Stimulated activated CD4-positive, alpha-beta T cell treated with anti-CD3 and anti-CD28 coated beads, Interleukin-15, amount 100 ng/mL, for 24 hours (primary cell): ENCODE data around the gene ADGRG1.

Experiments used
- DNase-seq: peaks from one replicate; pipeline ENCODE4 v3.0.0-alpha.2; 2020

The ADGRG1 gene

DNA sequence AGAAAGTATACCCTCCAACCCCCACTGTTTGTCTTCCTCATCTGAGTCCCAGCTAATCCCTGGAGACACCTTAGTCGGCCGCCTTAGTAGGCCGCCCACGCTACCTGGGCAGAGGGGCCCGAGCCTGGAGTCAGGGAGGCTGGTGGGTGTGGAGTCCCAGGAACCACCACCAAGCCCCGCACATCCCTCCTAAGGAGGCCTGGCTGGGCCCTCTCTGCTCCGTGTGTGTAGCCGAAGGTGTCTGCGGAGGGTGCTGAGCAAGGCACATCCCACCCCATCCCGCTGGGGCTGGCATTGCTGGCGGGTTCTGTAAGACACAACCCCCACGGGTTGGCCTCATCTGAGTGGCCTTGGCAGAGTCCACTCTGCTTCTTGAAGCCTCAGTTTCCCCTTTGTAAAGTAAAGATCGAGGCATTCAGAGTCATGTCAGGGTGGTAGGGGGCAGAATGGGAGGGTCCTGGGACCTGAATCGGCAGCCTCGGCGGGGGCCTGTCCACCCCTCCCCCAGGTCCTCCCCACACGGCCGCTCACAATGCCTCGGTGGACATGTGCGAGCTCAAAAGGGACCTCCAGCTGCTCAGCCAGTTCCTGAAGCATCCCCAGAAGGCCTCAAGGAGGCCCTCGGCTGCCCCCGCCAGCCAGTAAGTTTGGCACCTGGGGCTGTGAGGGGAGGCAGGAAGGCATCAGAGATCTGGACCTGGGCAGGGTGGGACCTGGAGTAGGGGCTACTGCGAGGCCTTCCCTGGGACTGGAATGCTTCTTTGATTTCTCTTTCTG is 24.5 kb downstream of the ADGRG1 start:
- no peak for DNase-seq

DNA sequence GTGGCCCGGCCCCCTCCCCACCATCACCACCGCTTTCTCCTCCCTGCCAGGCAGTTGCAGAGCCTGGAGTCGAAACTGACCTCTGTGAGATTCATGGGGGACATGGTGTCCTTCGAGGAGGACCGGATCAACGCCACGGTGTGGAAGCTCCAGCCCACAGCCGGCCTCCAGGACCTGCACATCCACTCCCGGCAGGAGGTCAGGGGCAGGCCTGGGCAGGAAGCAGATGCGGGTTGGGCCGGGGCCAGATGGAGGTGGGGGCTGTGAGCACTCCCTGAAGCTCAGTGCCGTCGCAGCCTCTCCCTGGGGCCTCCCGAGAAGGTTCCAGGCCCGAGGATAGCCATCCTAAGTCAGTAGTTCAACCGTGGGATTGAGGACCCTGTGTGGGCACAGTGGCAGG is 25.5 kb downstream of the ADGRG1 start:
- no peak for DNase-seq

DNA sequence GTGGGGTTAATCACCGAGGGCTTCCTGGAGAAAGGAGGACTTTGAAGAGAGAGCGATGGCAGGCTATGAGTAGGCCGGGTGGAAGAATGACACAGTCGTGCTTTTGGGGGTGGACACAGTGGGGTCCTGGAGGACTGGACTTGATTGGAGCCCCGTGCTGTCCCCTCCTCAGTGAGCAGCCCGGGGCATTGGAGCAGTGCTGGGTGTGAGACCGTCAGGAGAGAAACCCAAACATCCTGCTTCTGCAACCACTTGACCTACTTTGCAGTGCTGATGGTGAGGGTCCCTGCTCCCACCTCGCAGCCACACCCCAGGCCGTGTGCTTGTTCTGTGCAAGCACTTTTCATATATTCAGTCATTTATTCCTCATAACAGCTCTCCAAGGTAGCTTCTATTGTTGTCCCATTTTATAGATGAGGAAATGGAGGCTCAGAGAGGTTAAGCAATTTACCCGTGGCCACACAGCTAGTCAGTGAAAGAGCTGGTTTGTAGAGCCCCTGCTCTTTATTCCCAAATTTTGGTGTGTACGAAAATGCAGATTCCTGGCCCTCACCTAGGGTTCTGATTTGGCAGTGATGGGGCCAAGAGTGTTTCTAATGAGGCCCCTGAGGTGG is 28.0 kb downstream of the ADGRG1 start:
- no peak for DNase-seq

DNA sequence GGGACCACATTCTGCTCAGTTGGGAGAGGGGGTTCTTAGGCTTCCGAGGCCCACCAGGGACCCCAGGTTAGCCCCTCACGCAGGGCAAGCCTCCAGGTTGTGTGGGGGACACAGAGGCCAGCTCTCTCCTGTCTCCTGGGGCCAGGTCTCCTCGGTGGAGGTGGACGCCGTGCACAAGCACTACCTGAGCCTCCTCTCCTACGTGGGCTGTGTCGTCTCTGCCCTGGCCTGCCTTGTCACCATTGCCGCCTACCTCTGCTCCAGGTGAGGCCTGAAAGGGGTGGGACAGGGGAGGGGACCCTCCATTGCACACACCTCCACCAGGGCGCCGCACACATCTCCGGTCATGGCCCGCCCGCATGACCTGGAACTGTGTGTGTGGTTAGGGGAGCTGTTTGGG is 28.8 kb downstream of the ADGRG1 start:
- DNase-seq: no peak

DNA sequence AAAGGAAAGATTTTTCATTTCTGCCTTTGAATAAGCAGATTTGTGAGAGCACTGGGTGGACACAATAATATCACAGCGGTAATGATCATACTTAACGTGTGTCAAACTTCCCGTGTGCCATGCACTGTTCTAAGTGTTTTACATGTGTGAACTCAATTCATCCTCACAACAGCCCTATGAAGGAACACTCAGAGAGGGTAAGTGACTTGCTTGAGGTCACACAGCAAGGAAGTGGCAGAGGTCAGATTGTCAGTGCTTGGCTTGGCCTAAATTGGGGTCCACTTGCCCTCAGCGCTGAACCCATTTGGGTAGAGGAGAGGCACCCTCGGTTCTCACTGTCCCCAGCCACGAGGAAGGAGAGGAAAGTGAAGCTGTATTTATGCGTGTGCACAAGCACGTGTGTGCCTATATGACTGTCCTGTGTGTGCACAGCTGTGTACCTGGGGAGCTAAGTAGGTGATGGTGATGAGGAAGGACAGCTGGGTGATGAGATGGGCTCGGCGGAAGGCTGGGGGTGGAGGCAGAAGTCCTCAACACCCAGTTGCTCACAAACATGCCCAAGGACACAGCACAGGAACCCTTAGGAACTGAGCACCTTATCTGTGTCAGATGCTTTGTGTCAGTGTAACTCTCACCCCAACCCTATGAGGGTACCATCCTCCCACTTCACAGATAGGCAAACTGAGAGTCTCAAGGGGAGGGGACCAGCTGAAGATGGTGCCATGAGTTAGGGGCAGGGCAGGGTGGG is 29.9 kb downstream of the ADGRG1 start:
- no peak for DNase-seq

DNA sequence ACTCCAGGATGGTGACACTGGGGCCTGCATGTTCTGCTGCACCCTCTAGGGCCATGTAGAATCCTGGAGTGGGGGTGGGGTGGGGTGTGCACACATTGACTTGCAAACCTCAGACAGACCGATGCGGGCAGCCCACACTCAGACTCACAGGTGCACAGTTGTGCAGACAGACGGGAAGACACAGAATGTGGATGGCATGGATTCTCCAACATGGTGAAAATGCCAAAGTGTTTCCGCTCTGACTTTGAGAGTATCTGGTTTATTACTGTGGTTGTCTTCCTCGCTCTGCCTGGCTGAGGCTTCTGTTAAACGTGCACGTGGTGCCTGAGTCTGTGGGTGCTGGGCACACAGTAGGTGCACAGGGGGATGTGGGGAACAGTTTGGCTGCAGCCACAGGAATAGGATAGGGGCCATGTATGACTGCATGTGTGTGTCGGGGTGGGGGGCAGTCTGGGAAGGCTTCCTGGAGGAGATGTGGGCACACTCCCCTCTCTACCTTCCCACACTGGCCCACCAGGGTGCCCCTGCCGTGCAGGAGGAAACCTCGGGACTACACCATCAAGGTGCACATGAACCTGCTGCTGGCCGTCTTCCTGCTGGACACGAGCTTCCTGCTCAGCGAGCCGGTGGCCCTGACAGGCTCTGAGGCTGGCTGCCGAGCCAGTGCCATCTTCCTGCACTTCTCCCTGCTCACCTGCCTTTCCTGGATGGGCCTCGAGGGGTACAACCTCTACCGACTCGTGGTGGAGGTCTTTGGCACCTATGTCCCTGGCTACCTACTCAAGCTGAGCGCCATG is 30.6 kb downstream of the ADGRG1 start:
- no peak for DNase-seq

DNA sequence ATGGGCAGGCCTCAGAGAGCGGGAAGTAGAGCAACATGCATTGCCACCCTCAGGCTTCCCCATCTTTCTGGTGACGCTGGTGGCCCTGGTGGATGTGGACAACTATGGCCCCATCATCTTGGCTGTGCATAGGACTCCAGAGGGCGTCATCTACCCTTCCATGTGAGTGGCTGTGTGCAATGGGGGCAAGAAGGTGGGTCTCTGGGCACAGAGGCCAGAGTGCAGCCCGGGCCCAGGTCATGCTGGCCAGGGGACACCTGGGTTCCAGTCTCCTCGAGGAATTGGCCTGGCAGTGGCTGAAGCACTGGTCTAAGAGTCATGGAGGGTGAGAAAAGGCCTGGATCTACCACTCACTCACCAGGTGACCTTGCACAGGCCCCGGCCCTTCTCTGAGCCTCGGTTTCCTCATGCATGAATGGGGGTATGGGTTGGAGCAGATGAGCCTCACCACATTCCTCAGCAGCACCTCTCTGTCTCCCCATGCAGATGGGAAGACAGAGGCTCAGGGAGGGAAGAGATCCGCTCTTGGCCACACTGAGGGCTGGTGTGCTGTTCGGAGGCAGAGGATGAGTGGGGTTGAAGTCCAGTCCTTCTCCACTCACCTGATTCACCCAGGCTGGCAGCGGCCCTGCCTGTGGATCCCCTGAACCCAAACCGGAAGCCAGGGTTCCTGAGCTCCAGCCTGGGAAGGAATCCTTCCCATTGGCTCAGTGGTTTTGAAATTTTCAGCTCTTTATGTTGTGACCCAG is 32.5 kb downstream of the ADGRG1 start:
- no peak for DNase-seq

DNA sequence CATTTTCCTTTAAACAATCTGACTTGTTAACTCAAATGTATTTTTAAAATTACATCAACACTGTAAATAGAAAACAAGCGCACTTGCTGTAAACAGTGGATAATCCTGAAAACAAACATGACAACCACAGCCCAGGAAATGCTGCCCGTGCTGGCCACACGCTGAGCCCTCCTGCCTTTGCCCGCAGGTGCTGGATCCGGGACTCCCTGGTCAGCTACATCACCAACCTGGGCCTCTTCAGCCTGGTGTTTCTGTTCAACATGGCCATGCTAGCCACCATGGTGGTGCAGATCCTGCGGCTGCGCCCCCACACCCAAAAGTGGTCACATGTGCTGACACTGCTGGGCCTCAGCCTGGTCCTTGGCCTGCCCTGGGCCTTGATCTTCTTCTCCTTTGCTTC is 33.1 kb downstream of the ADGRG1 start:
- no peak for DNase-seq

DNA sequence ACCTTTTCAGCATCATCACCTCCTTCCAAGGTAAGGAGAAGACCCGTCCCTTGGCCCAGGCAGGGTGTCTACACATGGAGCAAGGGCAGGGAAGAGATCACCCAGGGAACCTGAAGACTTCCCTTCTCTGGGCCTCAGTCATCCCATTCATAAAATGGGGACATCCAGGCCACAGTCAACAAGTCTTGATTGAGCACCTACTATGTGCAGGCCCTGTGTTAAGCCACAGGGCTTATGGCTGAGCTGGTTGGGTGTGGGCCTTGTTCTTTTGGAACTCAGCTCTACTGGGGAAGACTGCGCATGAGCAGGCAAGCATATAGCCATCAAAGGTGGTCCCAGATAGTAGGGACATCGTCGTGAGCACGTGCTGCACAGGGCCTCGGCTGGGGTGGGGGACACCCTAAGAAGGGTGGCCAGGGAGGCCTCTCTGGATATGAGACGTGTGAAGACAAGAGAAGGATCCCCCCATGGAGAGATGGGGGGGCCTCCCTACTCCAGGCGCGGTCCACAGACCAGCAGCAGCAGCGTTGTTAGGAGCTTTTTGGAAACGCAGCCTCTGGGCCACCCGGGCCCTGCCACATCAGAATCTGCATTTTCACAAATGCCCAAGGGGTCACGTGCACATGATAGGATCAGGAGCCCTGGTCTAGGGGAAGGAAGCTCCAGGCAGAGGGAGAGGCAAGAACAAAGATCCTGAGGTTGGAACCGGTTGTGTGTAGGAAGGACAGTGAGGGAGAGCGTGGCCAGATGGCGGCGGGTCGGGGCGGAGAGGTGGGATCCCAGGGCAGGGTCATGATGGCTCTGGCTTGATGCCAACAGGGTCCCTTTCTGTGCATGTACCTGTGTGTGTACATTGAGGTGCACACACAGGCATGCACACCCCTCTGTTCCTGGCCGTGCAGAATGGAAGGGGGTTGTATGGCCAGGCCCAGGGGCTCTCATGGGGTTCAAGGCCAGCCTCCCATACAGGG is 33.8 kb downstream of the ADGRG1 start:
- no peak for DNase-seq

DNA sequence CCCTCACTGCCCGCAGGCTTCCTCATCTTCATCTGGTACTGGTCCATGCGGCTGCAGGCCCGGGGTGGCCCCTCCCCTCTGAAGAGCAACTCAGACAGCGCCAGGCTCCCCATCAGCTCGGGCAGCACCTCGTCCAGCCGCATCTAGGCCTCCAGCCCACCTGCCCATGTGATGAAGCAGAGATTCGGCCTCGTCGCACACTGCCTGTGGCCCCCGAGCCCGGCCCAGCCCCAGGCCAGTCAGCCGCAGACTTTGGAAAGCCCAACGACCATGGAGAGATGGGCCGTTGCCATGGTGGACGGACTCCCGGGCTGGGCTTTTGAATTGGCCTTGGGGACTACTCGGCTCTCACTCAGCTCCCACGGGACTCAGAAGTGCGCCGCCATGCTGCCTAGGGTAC is 35.0 kb downstream of the ADGRG1 start:
- no peak for DNase-seq

DNA sequence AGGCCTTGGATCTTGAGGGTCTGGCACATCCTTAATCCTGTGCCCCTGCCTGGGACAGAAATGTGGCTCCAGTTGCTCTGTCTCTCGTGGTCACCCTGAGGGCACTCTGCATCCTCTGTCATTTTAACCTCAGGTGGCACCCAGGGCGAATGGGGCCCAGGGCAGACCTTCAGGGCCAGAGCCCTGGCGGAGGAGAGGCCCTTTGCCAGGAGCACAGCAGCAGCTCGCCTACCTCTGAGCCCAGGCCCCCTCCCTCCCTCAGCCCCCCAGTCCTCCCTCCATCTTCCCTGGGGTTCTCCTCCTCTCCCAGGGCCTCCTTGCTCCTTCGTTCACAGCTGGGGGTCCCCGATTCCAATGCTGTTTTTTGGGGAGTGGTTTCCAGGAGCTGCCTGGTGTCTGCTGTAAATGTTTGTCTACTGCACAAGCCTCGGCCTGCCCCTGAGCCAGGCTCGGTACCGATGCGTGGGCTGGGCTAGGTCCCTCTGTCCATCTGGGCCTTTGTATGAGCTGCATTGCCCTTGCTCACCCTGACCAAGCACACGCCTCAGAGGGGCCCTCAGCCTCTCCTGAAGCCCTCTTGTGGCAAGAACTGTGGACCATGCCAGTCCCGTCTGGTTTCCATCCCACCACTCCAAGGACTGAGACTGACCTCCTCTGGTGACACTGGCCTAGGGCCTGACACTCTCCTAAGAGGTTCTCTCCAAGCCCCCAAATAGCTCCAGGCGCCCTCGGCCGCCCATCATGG is 35.7 kb downstream of the ADGRG1 start:
- DNase-seq: no peak

DNA sequence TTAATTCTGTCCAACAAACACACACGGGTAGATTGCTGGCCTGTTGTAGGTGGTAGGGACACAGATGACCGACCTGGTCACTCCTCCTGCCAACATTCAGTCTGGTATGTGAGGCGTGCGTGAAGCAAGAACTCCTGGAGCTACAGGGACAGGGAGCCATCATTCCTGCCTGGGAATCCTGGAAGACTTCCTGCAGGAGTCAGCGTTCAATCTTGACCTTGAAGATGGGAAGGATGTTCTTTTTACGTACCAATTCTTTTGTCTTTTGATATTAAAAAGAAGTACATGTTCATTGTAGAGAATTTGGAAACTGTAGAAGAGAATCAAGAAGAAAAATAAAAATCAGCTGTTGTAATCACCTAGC is 36.2 kb downstream of the ADGRG1 start:
- DNase-seq: no peak

DNA sequence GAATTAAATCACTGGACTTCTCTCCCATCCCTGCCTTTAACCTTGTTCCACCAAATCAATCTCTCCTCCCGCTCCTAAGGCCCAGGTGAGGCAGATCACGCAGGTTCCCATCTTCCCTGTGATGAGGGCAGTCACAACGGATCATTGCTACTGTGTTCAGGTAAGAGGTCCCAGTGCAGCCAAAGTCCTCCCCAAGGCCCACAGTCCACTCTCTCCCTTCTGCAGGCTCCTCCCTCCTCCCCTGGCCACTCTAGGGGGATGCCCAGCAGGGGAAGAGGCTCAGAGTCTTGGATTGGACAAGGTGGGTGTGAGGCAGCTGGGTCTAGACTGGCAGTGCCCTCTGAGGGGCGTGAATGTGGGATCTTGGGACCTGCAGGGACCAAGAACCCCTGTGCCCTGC is 37.1 kb downstream of the ADGRG1 start:
- no peak for DNase-seq

DNA sequence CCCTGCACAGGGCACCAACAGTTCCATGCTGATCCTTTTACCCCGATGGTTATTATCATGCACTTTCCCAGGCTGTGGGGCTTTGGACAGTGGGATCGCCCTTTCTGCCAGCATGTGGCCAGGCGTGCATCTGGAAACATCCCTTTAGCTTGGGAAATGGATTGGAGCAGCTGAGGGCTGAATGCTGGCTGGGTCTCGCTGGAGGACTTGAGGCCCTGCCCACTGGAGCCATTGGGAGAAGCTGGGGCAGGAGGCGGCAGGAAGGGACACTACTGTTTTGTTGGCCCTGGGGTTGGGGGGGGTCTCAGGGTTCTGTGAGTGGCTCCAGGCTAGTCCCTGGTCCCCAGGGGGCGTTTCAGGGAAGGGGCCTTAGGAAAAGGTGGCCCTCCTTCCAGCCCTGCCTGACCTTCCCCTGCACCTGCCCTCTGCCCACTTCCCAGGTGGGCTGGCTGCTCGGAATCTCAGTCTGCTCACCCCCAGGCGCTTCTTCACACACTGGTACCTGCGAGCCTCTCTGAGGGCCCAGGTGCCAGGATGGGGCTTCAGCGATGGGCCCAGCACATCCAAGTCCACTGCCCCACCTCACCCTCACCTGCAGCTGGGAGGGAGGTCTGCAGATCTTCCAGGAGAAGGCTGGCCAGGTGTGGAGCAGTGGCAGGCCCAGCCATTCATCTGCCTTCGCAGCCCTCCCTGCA is 38.1 kb downstream of the ADGRG1 start:
- no peak for DNase-seq

DNA sequence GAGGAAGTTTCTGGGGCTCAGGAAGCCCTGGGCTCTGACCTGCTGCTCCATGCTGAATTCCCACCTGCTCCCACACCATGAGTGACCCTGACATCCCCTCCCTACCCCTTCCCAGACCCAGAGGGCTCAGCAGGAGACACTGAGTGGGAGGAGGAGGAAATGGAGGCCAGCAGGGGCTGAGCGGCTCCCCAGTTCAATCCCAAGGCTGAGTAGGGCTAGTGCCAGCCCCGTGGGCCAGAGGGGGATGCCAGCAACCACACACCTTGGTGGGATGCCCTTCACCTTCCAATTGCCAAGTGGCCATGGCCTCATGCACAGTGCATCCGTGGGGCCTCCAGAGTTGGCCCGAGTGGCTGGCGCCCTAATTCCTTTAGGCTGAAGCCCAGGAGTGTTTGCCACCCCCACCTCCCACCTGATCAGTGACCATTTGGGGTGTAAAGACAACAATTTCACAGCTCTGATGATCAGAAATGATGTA is 38.7 kb downstream of the ADGRG1 start:
- DNase-seq: no peak

DNA sequence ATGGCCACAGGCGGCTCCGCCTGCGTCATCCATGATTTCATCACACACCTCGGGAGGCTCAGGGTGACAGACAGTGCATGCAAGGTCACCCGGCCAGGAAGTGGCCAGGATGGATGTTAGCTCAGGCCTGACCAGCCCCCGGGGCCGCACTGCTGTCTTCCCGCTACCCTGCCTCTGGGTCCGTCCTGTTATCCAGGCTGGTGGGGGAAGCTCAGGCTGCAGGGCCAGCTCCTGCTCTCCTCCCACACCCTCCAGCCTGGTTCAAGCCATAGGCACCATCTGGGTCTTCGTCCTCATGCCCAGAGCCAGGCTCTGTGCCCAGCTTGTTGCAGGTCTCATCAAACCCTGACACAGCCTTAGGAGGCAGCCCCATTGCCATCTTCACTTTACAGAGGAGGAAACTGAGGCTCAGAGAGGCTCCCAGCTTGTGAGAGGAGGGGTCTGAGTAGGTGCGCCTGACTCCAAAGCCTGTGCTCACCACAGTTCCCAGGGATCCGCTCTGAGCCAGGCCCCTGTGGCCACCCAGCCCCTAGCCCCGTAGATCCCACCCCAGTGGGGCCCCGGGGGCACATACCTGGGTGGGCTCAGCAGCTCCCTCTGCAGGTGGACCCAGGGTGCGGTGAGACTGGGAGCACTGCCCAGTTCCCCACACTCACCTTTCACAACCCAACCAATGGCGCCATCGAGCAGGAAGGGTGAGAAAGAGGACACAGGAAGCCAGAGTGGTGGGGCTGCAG is 39.3 kb downstream of the ADGRG1 start:
- no peak for DNase-seq

DNA sequence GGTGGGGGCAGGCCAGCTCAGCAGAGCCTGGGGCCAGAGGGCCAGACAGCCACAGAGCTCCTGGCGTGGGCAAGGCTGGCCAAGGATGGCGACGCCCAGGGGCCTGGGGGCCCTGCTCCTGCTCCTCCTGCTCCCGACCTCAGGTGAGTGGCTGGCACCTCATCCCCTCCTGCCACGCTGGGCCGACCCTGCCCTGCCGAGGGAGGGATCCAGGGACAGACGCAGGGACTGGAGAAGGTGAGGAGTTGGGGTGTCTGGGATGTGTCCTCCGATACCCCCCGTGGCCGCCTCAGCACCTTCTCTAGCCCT is 39.8 kb downstream of the ADGRG1 start, which contains the start of gene ADGRG3:
ADGRG3 (plus strand) TSS at position 44 of the 309 bp plus-strand sequence; CDS start at position 86, 42 bp downstream.
- DNase-seq: no peak

DNA sequence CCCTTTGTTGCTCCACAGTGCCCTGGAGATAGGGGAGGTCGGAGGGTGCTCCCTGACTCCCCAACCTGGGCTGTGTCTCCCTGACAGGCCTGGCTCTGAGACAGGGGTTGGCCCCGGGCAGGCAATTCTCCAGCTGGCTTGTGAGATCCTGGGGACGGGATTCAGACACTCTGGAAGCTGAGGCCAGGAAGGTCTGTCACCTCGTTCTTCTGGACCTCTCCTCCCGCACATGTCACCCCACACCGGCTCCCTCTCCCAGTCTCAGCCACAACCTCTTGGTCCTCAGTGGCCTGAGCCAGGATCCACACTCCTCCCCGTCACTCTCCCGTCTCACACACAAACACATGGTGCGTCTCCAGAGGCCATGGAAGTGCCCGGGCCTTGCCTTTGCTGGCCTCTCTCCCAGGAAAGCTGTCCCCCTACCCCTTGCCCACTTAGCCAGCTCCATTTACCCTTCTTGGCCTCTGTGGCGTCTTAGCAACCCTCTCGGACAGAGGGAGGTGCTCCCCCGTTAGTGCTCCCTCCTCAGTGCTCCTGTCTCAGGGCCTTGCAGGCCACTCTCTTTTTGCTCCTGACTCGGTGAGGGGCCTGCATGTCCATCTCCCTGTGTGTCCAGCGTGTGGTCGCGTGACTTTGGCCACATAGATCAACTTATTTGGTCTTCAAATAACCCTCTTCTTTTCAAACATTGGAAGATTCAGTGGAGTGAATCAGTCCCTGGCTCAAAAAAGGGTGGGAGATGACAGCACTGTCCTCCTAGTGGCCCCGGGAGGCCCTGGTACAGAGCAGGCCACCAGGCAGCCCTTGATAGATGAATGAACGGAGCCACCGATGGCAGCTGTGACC is 40.4 kb downstream of the ADGRG1 start:
- DNase-seq: no peak
